ENCODE measurements around the gene CREB3L1. TPM values are rescaled to one million over a fixed set of nuclear protein-coding genes. Genes with fewer than 3 reads are reported as not detected.

The CREB3L1 gene
- total RNA-seq, 2 donors from 2014 or later = 20.7 to 28.0 TPM

GRCh38 chr11:46267930-46268329 lies 9.5 kb upstream of the CREB3L1 start:
- intact Hi-C loops (cut with DNase I) = no loop called here
- no peak for ATAC-seq

DNA sequence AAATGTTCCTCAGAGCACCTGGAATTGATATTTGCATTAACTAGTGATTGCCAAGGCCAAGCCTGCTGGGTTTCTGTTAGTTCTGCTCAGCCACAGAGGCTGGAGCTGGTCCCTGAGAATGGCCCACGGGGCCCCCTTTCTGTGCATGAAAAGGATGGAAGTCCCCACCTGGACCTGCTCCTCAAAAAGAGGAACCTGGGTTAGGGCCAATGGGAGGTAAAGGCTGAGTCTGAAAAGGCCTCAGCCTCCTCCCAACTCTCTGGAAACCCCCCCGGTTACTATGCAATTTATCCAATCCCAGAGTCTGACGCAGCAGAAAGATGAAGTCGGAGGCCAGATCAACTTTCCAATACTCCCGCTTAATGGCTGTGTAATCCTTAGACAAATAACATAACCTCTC lies 6.8 kb upstream of the CREB3L1 start:
- DNase-seq = no peak
- no peak for ATAC-seq
- intact Hi-C loops (cut with DNase I) = no loop called here

More at GRCh38 chr11:46267930-46268329, 9.5 kb upstream of the CREB3L1 start:
- no peak for DNase-seq

- intact Hi-C loops (cut with DNase I) = no loop called here
- no peak for DNase-seq
- no peak for ATAC-seq
Observed at GRCh38 chr11:46271407-46271806, 6.1 kb upstream of the CREB3L1 start.

- ATAC-seq (no peak), DNase-seq (no peak)
- intact Hi-C loops (cut with DNase I) = no loop called here
Observed at GRCh38 chr11:46271875-46272815, 5.3 kb upstream of the CREB3L1 start.

- DNase-seq (peak; percentile 76), ATAC-seq (peak; percentile 72 to 86)
- intact Hi-C loops (cut with DNase I) = no loop called here
Observed at GRCh38 chr11:46272816-46273427, 4.5 kb upstream of the CREB3L1 start.

GRCh38 chr11:46273511-46274205 lies 3.8 kb upstream of the CREB3L1 start:
- intact Hi-C loops (cut with DNase I) = no loop called here
- ATAC-seq (no peak), DNase-seq (no peak)

DNA sequence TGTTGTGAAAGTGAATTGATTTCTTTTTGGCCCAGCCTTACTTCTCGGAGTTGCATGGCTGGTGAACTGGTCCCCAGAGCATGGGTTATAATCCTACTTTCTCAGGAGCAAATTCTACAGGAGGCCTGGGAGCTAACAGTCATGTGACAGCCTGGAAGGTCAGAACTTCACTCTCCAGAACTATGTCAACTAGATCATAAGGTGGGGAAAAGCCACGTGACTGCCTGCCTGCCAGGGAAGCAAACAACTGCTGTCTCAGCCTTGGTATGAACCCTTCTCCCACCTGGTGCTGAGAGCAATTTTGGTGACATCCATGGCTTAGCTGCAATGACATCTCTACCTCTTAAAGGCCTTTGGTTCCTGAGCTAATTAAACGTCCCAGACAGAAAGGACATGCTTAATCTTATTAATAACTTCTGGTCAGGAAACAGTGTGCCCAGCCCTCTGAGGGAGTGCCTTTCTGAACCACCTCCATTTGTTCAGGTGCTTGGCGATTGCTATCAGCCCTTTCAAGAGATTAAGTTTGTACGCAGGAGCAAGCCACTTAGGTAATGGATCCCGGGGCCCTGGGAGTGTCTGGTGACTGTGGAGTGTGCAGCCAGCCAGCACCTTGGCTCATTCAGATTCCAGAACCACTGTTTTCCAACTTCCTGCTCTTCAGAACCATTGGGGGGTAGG lies 1.4 kb upstream of the CREB3L1 start:
- intact Hi-C loops (cut with DNase I) = no loop called here
- ATAC-seq (no peak), DNase-seq (no peak)

DNA sequence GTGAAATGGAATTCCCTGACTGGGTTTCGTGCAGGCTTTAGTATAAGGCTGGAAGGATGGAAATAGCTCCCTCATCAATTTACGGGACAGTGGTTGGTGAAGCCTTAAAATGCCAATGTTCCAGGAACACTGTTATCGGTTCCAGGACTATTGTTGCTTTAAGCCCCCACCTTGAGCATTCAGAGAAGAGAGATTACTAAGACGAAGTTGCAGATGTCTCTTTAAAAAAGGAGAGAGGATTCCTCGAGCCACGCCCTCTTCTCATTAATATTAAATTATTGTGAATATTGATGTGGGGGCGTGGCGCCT lies 195 bp upstream of the CREB3L1 start:
- DNase-seq (peak; percentile 72), ATAC-seq (no peak)
- intact Hi-C loops (cut with DNase I) = no loop called here

DNA sequence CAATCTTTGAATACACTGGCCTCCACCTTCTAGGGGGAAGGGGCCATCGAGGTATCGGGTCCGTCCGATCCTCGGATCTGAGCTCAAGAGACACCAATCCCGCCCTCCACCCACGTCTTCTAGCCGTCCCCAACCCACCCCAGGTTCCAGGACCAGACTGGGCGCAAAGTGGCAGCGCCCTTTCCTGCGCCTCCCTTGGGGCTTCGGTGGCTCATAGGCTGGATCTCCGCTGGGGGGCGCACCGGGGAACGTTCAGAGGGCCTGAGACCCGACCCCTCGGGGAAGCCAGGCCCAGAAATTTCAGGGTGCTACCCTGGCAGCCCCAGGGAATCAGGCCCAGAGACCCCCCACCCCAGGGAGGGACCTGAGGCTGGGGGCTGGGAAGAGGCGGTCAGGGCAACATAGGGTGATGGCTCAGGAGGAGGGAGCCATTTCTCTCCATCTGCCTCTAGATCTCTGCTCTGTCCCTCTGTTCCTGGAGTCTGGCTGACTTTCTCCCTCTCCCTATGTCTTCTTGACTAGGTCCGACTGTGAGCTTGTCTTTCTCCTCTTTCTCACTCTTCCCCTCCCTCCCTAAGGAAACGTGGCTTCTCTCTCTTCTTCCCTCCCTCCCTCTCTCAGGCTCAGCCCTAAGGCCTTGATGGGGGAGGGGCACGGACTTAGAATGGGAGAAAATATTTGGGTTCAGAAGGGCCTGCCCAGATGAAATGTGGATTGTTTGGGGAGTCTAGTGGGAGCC lies 1.1 kb downstream of the CREB3L1 start:
- intact Hi-C loops (cut with DNase I) = no loop called here
- DNase-seq (peak; percentile 62), ATAC-seq (peak; percentile 34 to 43)

DNA sequence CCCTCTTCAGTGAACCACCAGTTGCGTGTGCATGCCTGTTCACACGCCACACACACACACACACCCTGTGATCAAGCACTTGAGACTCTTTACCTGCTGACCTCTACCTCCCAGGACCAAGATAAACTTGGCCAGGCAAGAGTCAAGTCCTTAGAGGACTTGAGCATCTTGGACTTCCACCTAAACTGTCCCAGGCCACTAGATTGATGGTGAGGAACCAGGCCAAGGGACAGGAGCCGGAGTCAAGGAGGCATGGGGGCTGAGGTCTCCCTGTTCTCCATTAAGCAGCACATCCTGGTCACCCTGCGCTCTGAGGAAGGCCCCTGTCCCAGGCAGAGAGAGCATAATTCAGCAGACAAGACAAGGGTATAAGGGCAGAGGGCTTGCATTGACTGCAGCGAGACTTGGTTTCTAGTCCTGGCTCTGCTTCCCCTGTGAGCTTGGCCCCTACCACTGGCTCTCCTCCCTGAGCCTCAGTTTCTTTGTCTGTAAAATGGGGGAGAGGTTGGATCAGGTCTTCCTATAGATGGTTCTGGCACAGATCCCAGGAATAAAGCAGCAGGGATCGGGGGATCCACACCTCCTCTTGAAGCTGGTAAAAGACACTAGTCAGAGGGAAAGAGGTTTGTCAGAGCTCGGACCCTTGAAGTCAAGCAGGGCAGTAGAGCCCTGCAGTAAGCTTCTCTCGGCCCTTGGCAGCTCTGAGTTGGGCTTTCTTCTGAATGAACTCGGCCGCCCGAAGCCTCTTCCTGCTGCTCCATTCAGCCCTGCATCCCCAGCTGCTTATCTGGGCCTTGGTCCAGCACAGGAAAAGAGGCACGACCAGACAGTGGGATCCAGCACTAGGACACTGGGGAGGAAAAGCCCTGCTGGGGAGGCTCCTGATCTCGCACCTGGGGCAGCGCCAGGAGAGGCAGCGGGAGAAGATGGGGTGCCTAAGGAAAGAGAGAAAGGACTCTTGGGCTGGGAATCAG lies 2.0 kb downstream of the CREB3L1 start:
- DNase-seq (peak; percentile 69), ATAC-seq (peak in 1 of 2 donors; percentile 67)
- intact Hi-C loops (cut with DNase I) = no loop called here

DNA sequence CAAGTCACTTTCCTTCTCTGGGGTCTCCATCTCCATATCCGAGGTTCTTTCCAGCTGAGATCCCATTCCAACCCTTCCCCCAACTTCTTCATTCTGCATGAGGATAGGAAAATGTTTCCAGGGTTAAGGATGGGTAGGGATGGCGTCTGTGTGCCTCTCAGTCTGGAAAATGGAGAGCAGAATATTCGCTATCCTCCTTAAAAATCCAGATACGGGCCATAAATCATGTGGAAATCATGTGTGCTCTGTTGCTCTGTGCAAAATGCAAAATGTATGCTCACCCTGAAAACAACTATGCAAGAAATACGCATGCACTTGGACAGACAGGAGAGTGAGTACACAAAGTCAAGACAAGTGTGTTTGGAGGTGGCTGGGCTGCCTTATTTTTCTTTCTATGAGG lies 3.2 kb downstream of the CREB3L1 start:
- DNase-seq = no peak
- intact Hi-C loops (cut with DNase I) = no loop called here
- no peak for ATAC-seq

DNA sequence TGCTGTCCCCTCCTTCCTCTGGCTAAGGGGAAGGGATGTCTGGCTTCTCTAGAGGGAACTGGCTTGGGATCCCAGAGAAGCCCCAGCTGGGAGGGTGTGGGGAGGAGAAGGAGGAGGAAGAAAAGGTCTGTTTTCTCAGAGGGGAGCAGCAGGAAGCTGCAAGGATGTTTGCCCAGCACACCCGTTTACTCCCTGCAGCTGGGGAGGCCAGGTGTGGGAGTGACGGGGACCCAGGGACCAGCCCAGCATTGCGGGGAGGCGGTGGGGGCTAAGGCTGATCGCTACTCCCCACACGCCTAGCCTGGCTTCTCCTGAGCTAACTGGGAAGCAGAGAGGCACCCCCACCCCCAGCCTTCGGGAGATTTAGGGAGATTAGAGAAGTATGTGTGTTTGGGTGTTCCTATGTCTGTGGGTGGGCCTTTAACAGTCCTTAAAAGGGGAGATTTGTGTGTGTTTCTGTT lies 3.9 kb downstream of the CREB3L1 start:
- DNase-seq = no peak
- intact Hi-C loops (cut with DNase I) = no loop called here
- peak in 1 of 2 donors; percentile 15 for ATAC-seq

- intact Hi-C loops (cut with DNase I) = no loop called here
- ATAC-seq (peak; percentile 5 to 55), DNase-seq (no peak)
Observed at GRCh38 chr11:46285173-46285572, 7.7 kb downstream of the CREB3L1 start.

- ATAC-seq (peak; percentile 45 to 70), DNase-seq (peak; percentile 62)
- intact Hi-C loops (cut with DNase I) = no loop called here
Observed at GRCh38 chr11:46285594-46286033, 8.2 kb downstream of the CREB3L1 start.

- ATAC-seq = no peak
- intact Hi-C loops (cut with DNase I) = no loop called here
- no peak for DNase-seq
Observed at GRCh38 chr11:46286789-46287188, 9.3 kb downstream of the CREB3L1 start.

GRCh38 chr11:46288451-46288850 lies 11.0 kb downstream of the CREB3L1 start:
- intact Hi-C loops (cut with DNase I) = no loop called here
- no peak for DNase-seq
- ATAC-seq = no peak

GRCh38 chr11:46290011-46290410 lies 12.5 kb downstream of the CREB3L1 start:
- no peak for ATAC-seq
- no peak for DNase-seq
- intact Hi-C loops (cut with DNase I) = no loop called here
